OCI-LY3 (cell line): Measurements from ENCODE around the gene IQGAP2.

ENCODE experiments used
- EZH2phosphoT487 ChIP-seq: fragments of 200-600 bp; shearing (Covaris generic); IDR thresholded peaks from 2 replicates; pipeline ENCODE4 v1.6.1; 2018; ENCODE audit warnings: antibody characterized with exemption, mixed run types, low read depth
- TF ChIP-seq, protein P1 (sequence below): fragments of 200-600, 300-600 bp; sonication (generic); IDR thresholded peaks from 2 replicates; pipeline ENCODE4 v1.5.1; 2014; ENCODE audit warnings: antibody characterized with exemption, low read length, low read depth

DNA sequence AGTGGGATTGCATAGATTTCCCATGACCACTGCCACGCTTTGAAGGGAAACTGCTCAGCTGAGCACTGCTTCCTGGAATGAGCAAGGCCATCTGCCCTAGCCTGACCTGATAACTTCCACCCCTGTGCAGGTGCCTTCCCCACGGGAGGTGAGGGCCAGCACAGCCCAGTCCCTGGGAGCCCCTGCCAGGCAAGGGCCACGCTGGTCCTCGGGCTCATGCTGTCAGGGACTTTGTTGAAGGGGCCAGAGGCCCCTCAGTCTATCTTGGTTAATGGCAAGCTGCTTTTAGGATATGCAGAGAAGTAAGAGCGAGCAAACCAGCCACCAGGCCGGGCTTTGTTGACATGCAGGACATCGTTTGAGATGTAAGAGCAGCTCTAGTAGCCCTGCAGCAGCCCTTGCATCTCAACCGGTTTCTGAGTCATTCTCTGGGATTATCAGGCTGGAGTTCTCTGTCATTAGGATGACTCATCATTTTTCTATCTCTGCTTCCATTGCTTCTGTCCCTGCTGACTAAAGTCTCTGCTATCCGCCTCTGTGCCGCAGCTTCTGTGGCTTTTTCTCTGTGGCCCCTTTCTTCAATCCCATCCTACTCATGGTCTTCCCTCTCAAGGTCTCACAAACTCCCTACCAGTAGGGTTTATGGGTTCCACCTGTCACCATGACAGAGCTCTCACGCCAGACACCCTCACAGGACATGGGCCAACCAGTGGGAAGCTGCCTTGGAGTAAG lies 30.6 kb upstream of the IQGAP2 start:
- TF ChIP-seq, protein P1, sequence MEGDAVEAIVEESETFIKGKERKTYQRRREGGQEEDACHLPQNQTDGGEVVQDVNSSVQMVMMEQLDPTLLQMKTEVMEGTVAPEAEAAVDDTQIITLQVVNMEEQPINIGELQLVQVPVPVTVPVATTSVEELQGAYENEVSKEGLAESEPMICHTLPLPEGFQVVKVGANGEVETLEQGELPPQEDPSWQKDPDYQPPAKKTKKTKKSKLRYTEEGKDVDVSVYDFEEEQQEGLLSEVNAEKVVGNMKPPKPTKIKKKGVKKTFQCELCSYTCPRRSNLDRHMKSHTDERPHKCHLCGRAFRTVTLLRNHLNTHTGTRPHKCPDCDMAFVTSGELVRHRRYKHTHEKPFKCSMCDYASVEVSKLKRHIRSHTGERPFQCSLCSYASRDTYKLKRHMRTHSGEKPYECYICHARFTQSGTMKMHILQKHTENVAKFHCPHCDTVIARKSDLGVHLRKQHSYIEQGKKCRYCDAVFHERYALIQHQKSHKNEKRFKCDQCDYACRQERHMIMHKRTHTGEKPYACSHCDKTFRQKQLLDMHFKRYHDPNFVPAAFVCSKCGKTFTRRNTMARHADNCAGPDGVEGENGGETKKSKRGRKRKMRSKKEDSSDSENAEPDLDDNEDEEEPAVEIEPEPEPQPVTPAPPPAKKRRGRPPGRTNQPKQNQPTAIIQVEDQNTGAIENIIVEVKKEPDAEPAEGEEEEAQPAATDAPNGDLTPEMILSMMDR: no peak
- TF ChIP-seq EZH2phosphoT487: no peak
